Omental fat pad (tissue), 4 donors: Measurements from ENCODE around the gene SHQ1. TPM values are rescaled to one million over a fixed set of nuclear protein-coding genes. Genes with fewer than 3 reads are reported as not detected.
"Not testable (repeated sequence)": the region's sequence is repeated elsewhere in the genome, so short reads cannot be mapped to it uniquely, and the experiment has no call there.

ENCODE experiments used
- ATAC-seq: fragments of 150-250 bp; one replicate; pipeline ENCODE4 v1.9.1; 2016; ENCODE audit warnings: mild to moderate bottlenecking, moderate library complexity; ENCODE audit not compliant: low FRiP score
- DNase-seq: peaks from one replicate; pipeline ENCODE4 v3.0.0-alpha.2; 2019; ENCODE audit warnings: low spot score
- CTCF ChIP-seq, 3 donors: fragments of 450-650 bp; IDR thresholded peaks; one replicate each; pipeline ENCODE4 v1.5.1; 2016 to 2017; ENCODE audit warnings: antibody characterized with exemption in 3 of 3, mild to moderate bottlenecking in 3 of 3, moderate library complexity in 2 of 3
- total RNA-seq, 4 donors: library from RNA; depleted of rRNA; stranded (reverse); fragments of >200 nt; gene quantifications; one replicate each; pipeline ENCODE4 v1.1.0, GENCODE V29; 2016

The SHQ1 gene
- total RNA-seq, 4 donors from 2014 or later: 11.0 to 22.9 (median 16.7) TPM

- no peak for ATAC-seq
- TF ChIP-seq CTCF (IDR thresholded peaks at IDR 0.05): no peak
- DNase-seq: no peak
These were observed 47.4 kb downstream of the SHQ1 start for GRCh38 chr3:72800869-72801268.

GRCh38 chr3:72798552-72799195 lies 49.6 kb downstream of the SHQ1 start:
- no peak for DNase-seq
- TF ChIP-seq CTCF (IDR thresholded peaks at IDR 0.05): no peak

GRCh38 chr3:72797773-72798543 lies 50.3 kb downstream of the SHQ1 start:
- no peak for ATAC-seq

More at GRCh38 chr3:72798552-72799195, 49.6 kb downstream of the SHQ1 start:
- no peak for ATAC-seq

GRCh38 chr3:72794079-72794478 lies 54.2 kb downstream of the SHQ1 start:
- ATAC-seq: no peak

More at GRCh38 chr3:72797773-72798543, 50.3 kb downstream of the SHQ1 start:
- no peak for DNase-seq
- no peak for TF ChIP-seq CTCF (IDR thresholded peaks at IDR 0.05)

GRCh38 chr3:72791161-72791560 lies 57.1 kb downstream of the SHQ1 start:
- ATAC-seq: no peak
- no peak for DNase-seq
- TF ChIP-seq CTCF (IDR thresholded peaks at IDR 0.05): no peak

More at GRCh38 chr3:72794079-72794478, 54.2 kb downstream of the SHQ1 start:
- no peak for TF ChIP-seq CTCF (IDR thresholded peaks at IDR 0.05)
- no peak for DNase-seq

GRCh38 chr3:72789786-72790185 lies 58.5 kb downstream of the SHQ1 start:
- DNase-seq (no peak), ATAC-seq (no peak)
- no peak for TF ChIP-seq CTCF (IDR thresholded peaks at IDR 0.05)

- not testable (repeated sequence) for ATAC-seq, DNase-seq
These were observed 60.0 kb downstream of the SHQ1 start for GRCh38 chr3:72788232-72788631.
